K562 (cell line): ENCODE results near the gene CRYGC. TPM values are rescaled to one million over a fixed set of nuclear protein-coding genes. Genes with fewer than 3 reads are reported as not detected.

ENCODE experiments used
- CCAR2 ChIP-seq: fragments of 200-400 bp; formaldehyde crosslinking; IDR thresholded peaks from 2 replicates; pipeline ENCODE4 v1.6.1; 2017; ENCODE audit warnings: mild to moderate bottlenecking, low read depth, low read length
- ESRRA ChIP-seq: fragments of 450-650 bp; IDR thresholded peaks from 2 replicates; pipeline ENCODE4 v1.6.1; 2014; ENCODE audit warnings: low read depth, mild to moderate bottlenecking, moderate library complexity, borderline replicate concordance
- NR2C1 ChIP-seq, 2 experiments: fragments of 450-650 bp; IDR thresholded peaks; 2 replicates each; pipeline ENCODE4 v1.6.1; 2017; ENCODE audit warnings: mild to moderate bottlenecking in 2 of 2, antibody characterized with exemption in 1 of 2, inconsistent platforms in 1 of 2, missing compliant biosample characterization in 1 of 2, missing genetic modification characterization in 1 of 2
- PHF20 ChIP-seq: fragments of 450-650 bp; IDR thresholded peaks from 2 replicates; pipeline ENCODE4 v1.6.1; 2018; ENCODE audit not compliant: partially characterized antibody
- SPI1 ChIP-seq: IDR thresholded peaks from 2 replicates; pipeline ENCODE4 v1.6.1; 2011; ENCODE audit warnings: low read depth, low read length, control low read depth, borderline replicate concordance
- VEZF1 ChIP-seq: fragments of 200-800 bp; sonication (Bioruptor generic); IDR thresholded peaks from 2 replicates; pipeline ENCODE4 v1.6.1; 2017; ENCODE audit warnings: missing genetic modification characterization, missing compliant biosample characterization
- WHSC1 ChIP-seq: IDR thresholded peaks from one replicate; pipeline ENCODE4 v1.6.1; 2012; ENCODE audit warnings: low read length, control low read depth, inconsistent platforms
- ZNF318 ChIP-seq, 2 experiments: fragments of 450-650 bp; IDR thresholded peaks; 2 replicates each; pipeline ENCODE4 v1.6.1; 2016; ENCODE audit warnings: mild to moderate bottlenecking in 2 of 2, borderline replicate concordance in 1 of 2, low read depth in 1 of 2, moderate library complexity in 1 of 2
- ZNF384 ChIP-seq: IDR thresholded peaks from 2 replicates; pipeline ENCODE4 v1.6.1; 2012; ENCODE audit warnings: low read depth, low read length, improper control_type of control experiment
- ZNF77 ChIP-seq: fragments of 250-450 bp; sonication (Bioruptor Pico); IDR thresholded peaks from 2 replicates; pipeline ENCODE4 v1.5.0; 2020
- polyA plus RNA-seq, 8 experiments: library from polyadenylated mRNA; depleted of rRNA in 4 of 8; stranded (reverse) in 5 of 8; unstranded in 3 of 8; fragments of >200 nt; fragmentation: Nextera tagmentation in 2 of 8; fragmentation: Illumina TruSeq in 1 of 8; extraction: Ambion mirVana in 2 of 8; extraction: Trizol in 1 of 8; gene quantifications; 2 replicates each; pipeline versions ENCODE4 v1.2.1 to v1.2.3, GENCODE V29; 2011 to 2014; ENCODE audit warnings: inconsistent platforms in 1 of 8, missing spikeins in 1 of 8
- total RNA-seq, 7 experiments: library from RNA; depleted of rRNA in 6 of 7; stranded (reverse); fragments of >200 nt in 6 of 7; fragmentation: Illumina TruSeq in 2 of 7; extraction: Trizol in 2 of 7; gene quantifications; 2 replicates each; pipeline versions ENCODE4 v1.2.1 to v1.2.3, GENCODE V29; 2011 to 2021; ENCODE audit warnings: low replicate concordance in 1 of 7

Gene CRYGC
- total and polyA plus RNA-seq, 9 of the 15 experiments (the other 6 are each of a cell fraction or from before 2014, with no cell fraction given): not detected

GRCh38 chr2:208092093-208092832, 37.4 kb downstream of the CRYGC start (continued):
- TF ChIP-seq ZNF318 (IDR thresholded peaks at IDR 0.05; ENCODE audit: borderline replicate concordance in 1 of 2, low read depth in 1 of 2) (no peak), SPI1 (peak; percentile 16; the same call in 1 of the 2 replicates), ESRRA (peak; percentile 64; the same call in 1 of the 2 replicates), VEZF1 (CRISPR knock-in tag) (no peak), PHF20 (no peak), CCAR2 (no peak), WHSC1 (no peak), ZNF77 (CRISPR knock-in tag) (no peak), NR2C1 (IDR thresholded peaks at IDR 0.05) (no peak), NR2C1 (tag; IDR thresholded peaks at IDR 0.05) (no peak), ZNF384 (no peak)
